COLO668 (cell line): Measurements from ENCODE around the gene ANXA11.
"Not testable (repeated sequence)": the region's sequence is repeated elsewhere in the genome, so short reads cannot be mapped to it uniquely, and the experiment has no call there.

Source experiments
- DNase-seq: peaks from one replicate; lab custom pipeline; 2025; ENCODE audit not compliant: unreplicated experiment; lab: John Stamatoyannopoulos, UW

ANXA11 gene

DNA sequence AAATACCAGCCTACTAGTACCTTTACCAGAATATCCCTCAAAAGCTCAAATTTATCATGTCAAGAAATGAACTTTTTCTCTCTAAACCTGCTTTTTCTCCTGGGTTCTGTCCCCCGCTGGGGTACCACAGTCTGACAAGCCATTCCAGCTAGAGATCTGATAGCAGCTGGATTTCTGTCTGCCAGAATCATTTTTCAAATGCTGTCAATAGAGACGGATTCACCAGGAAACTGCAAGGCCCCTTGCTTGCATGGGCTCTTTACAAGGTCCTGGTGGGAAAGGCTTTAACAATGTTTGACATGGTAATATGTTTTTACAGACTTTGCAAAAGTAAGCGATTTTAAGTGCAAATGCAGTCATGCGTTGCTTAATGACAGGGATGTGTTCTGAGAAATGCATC, 4.9 kb upstream of the ANXA11 start:
- no peak for DNase-seq

DNA sequence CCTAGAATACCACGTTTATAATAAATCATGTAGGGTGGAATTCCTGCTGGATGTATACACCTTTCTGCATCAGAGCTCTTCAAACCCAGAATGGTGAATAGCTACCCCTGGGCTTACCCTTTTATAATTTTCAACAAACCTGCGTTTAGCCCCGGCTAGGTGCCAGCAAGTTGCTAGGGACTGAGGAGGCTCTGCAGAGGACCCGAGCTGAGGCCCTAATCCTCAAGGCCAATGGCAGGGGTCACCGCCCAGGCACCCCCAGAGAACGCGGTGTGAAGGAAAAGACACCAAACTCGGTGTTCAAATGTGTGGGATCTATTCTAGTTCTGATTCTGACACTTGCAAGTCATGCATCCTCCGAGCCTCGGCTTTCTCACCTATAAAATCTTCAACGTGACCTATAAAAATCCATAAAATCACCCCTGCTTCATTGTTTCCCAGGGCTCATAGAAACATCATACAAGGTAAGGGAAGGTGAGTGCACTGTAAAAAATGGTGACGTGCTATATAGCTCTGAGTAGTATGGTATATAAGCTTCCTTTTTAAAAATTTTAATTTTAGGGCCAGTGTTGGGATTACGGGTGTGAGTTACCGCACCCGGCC, 2.5 kb upstream of the ANXA11 start:
- peak; percentile 38 for DNase-seq

GRCh38 chr10:80206277-80206655, 929 bp upstream of the ANXA11 start:
- DNase-seq = no peak

DNA sequence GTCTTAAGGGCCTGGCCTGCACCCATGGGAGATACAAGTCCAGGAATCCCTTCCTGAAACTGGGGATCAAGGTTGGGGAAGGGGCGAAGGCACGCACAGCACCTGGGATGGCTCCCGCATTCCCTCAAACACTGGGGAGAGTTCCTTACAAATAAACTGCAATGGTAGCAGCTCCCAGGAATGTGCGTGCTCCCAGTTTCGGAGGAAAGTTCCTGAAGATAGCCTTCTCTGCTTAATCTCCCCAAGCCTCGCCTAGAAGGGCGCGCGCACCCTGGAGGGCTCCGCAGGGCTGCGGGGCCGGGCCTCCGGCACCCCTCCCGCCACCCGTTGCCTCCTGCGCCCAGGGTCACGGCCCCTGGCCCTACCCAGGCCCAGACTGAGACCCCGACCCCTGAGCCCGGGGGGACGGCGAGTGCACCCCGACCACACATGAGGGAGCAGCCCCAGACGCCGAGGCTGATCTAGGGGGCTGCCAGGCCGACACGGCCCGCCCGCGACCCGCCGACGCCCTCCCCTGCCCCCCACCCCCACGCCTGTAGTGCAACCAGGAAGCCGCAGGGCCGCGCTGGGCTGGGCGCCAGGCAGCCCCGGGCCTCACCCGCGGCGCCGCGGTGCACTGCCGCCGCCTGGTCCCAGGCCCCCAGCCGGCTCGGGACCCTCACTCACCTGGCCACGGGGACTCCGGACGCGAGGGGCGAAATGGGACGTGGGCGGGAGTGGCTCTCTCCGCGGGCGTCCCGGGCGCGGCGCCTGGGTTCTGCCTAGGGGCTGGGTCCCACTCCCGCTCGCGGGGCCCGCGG, 460 bp downstream of the ANXA11 start:
- peak; percentile 55 for DNase-seq

- peak; percentile 52 for DNase-seq
Observed at GRCh38 chr10:80203835-80204676, 1.3 kb downstream of the ANXA11 start.

- DNase-seq = peak; percentile 60
Observed at GRCh38 chr10:80202934-80203834, 2.2 kb downstream of the ANXA11 start.

- not testable (repeated sequence) for DNase-seq
Observed at GRCh38 chr10:80202530-80202929, 2.8 kb downstream of the ANXA11 start.

- DNase-seq = no peak
Observed at GRCh38 chr10:80201608-80202141, 3.7 kb downstream of the ANXA11 start.

DNA sequence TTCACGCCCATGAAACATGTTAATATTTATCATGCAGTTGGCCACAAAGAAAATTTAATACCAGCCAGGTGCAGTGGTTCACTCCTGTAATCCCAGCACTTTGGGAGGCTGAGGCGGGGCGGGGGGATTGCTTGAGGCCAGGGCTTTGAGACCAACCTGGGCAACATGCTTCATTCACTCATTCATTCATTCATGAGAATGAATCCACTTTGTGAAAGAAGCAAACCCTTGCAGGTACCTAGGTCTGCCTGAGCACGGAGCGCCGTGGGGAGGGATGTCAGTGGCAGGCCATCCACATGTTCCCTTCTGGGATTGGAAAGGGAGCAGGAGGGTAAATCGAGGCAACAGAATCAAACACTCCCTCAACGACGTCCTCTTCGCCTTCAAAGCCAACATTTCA, 4.7 kb downstream of the ANXA11 start:
- no peak for DNase-seq

DNA sequence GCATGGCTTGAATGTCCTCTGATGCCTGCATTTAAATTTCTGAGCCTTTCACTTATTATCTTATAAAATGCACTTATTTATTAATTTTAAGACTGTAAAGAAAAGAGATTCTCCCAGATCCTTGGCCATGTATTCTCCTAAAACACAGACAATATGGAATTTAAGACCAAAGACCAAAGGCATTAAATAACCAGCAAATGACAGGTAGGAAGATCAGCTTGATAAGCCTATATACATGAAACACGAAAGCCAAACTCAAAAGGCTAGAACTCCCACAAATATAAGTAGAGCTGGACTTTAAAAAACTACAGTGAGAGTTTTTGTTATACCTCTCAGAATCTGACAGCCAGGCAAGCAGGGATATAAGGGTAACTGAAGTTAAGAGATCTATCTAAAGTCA, 5.1 kb downstream of the ANXA11 start:
- DNase-seq = no peak

- no peak for DNase-seq
Observed at GRCh38 chr10:80199828-80200227, 5.5 kb downstream of the ANXA11 start.

DNA sequence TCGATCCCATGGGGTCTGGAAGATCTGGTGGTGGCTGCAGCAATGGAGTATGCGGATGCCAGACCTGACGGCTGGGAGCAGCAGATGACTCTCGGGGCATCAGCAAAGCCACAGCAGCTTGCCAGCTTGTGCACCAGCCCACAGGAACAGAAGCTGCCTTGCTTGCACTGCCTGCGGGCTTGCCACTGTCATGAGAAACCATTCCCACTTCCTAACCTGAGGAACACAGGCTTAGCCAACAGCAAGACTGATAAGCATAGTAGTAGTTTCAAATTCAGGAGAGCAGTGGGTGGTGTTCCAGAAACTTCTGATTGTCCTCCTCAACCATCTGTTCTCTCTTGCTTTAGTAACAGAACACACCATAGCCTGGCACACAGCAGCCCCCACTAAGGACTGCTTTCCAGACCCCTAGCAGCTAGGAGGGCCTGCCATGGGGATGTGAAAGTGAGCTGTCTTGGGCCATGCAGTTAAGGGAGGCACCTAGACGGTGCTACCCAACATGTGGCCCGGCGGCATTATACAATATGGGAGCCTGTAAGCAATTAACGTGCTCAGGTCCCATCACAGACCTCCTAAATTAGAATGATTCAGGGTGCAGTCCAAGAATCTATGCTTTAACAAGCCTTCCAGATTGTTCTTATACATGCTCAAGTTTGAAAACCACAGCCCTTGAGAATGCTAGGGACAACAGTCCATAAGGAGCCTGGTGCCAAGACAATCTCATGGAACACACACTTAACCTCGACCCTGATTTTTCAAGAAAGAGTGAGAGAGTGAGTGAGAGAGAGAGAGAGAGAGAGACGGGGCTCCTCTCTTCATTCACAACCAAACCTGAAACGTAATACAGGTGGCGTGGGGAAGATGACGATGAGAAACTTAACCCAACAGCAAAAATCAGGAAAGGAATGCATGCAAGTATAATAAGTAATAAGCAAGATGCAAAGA, 7.1 kb downstream of the ANXA11 start:
- DNase-seq = no peak

- DNase-seq = no peak
Observed at GRCh38 chr10:80196950-80197315, 8.4 kb downstream of the ANXA11 start.

- DNase-seq = peak; percentile 85
Observed at GRCh38 chr10:80196270-80196949, 8.9 kb downstream of the ANXA11 start.

DNA sequence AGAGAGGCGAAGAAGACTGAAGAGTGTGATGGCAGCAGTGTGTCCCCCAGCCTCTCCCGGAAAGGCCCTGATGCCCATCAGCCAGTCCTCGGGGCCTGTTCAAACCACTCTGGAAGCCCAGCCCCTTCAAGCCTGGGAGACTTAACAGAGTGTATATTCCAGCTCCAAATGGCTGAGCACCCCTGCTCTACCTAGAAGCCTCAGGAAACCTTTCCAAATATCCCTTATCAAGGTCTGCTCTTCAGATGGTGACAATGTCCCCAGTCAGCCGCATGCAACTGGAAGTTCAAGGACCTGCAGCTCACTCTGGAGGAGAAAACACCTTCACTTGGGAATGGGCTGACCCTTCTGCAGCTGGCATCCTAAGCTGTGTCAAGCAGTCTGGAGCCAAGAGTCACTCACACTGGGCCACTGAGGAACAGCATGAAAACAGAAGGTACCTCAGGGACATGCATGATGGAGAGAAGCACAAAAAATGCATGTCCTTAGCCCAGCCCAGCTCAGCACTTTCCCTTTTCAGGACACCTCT, 10.2 kb downstream of the ANXA11 start:
- no peak for DNase-seq

- no peak for DNase-seq
Observed at GRCh38 chr10:80194373-80195045, 10.8 kb downstream of the ANXA11 start.

DNA sequence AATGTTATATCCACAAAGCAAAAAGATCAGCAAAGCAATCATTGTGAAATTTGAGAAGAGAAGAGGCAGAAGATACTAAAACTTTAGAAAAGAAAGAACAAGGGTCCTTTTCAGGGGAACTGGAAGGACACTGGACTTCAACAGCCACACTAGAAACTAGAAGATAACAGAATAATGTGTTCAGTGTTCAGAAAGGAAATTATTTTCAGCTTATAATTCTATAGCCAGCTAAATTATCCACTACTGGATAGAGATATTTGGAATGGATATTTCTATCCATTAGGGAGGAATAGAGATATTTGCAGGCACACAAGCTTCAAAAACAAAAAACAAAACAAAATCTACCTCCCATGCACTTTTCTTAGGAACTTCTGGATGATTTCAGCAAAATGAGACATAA, 12.8 kb downstream of the ANXA11 start:
- DNase-seq = no peak

GRCh38 chr10:80191589-80192270, 13.6 kb downstream of the ANXA11 start:
- peak; percentile 83 for DNase-seq
